HepG2 (cell line): ENCODE results near the gene TTC8. TPM values are rescaled to one million over a fixed set of nuclear protein-coding genes. Genes with fewer than 3 reads are reported as not detected.

ENCODE experiments used
- ATAC-seq: fragments of 200-7000 bp; cut with Tn5 transposase; 3 replicates; pipeline ENCODE4 v1.9.1; 2020; ENCODE audit warnings: mild to moderate bottlenecking, moderate library complexity
- BruUV-seq: library from RNA; stranded (reverse); fragments of 400-500 nt; replicated peaks from 2 replicates; lab custom pipeline; 2021; lab: Mats Ljungman, UMichigan
- CTCF ChIA-PET: fragments of 300-600 bp; formaldehyde crosslinking; extraction: SDS; loops from one replicate; lab custom pipeline; 2021; ENCODE audit warnings: low total read pairs, inconsistent platforms, low intra/inter-chr PET ratio; lab: Yijun Ruan, JAX
- POLR2A ChIA-PET: fragments of 350-600 bp; sonication (Branson Sonifier 250); formaldehyde crosslinking; loops from one replicate; lab custom pipeline; 2020; ENCODE audit warnings: antibody characterized with exemption, inconsistent platforms; lab: Yijun Ruan, JAX
- DNase-seq: peaks from one replicate; pipeline ENCODE4 v3.0.0-alpha.2; 2015; ENCODE audit warnings: low spot score
- FAIRE-seq: peaks from 3 replicates; lab custom pipeline; 2011; peaks lifted over from hg19 to GRCh38; lab: Jason Lieb, UNC
- H2AFZ ChIP-seq: one replicate; pipeline ENCODE4 v1.6.1; 2011; ENCODE audit warnings: low read length, inconsistent platforms
- H3K27ac ChIP-seq: fragments of 300-600 bp; 3 replicates; pipeline ENCODE4 v1.8.0; 2011; ENCODE audit warnings: mixed run types, mild to moderate bottlenecking, mixed read lengths, low read length, inconsistent platforms; ENCODE audit not compliant: insufficient read depth; ENCODE audit errors: extremely low read length
- H3K27me3 ChIP-seq, 2 experiments: fragments of 200-600 bp in 1 of 2; 2 replicates in 1 of 2; 3 replicates in 1 of 2; pipeline versions ENCODE4 v1.6.0 to v1.8.0; 2011; ENCODE audit warnings: low read length in 2 of 2, mild to moderate bottlenecking in 2 of 2, moderate library complexity in 2 of 2, inconsistent platforms in 1 of 2; ENCODE audit not compliant: insufficient read depth in 2 of 2, control insufficient read depth in 1 of 2
- H3K36me3 ChIP-seq, 2 experiments: fragments of 200-600 bp in 1 of 2; replicated peaks in 1 of 2; 2 replicates in 1 of 2; 3 replicates in 1 of 2; pipeline versions ENCODE4 v1.5.1 to v1.8.0; 2011; ENCODE audit warnings: low read length in 2 of 2, inconsistent platforms in 1 of 2; ENCODE audit not compliant: insufficient read depth in 2 of 2, control insufficient read depth in 1 of 2
- H3K4me1 ChIP-seq: 2 replicates; pipeline ENCODE4 v1.5.1; 2012; ENCODE audit warnings: low read length, inconsistent platforms; ENCODE audit not compliant: insufficient read depth
- H3K4me2 ChIP-seq: 2 replicates; pipeline ENCODE4 v1.6.0; 2011; ENCODE audit warnings: low read depth, low read length, inconsistent platforms
- H3K4me3 ChIP-seq, 3 experiments: fragments of 200-600 bp in 1 of 3; sonication (generic), shearing (Covaris generic) in 1 of 3; replicated peaks in 1 of 3; 2 replicates each; pipeline ENCODE4 v1.5.1; 2011 to 2016; ENCODE audit warnings: low read length in 3 of 3, inconsistent platforms in 2 of 3, low read depth in 2 of 3, mild to moderate bottlenecking in 2 of 3, control low read depth in 1 of 3, mixed read lengths in 1 of 3; ENCODE audit not compliant: insufficient read depth in 1 of 3
- H3K79me2 ChIP-seq: one replicate; pipeline ENCODE4 v1.6.1; 2011; ENCODE audit warnings: low read length, inconsistent platforms; ENCODE audit not compliant: insufficient read depth
- H3K9ac ChIP-seq: 2 replicates; pipeline ENCODE4 v1.6.0; 2011; ENCODE audit warnings: mild to moderate bottlenecking, low read depth, low read length, inconsistent platforms; ENCODE audit not compliant: insufficient read depth
- H3K9me3 ChIP-seq: 2 replicates; pipeline ENCODE4 v1.5.1; 2012; ENCODE audit warnings: mild to moderate bottlenecking, low read length
- H4K20me1 ChIP-seq: 2 replicates; pipeline ENCODE4 v1.6.0; 2011; ENCODE audit warnings: inconsistent platforms, mild to moderate bottlenecking, low read length, moderate library complexity; ENCODE audit not compliant: insufficient read depth
- KLF13 ChIP-seq: sonication (generic); formaldehyde crosslinking; IDR thresholded peaks from 2 replicates; pipeline ENCODE4 v1.4.0; 2020; ENCODE audit warnings: mild to moderate bottlenecking, missing genetic modification reagents
- NFE2L2 ChIP-seq: fragments of 150-350 bp; IDR thresholded peaks from 2 replicates; pipeline ENCODE4 v1.6.1; 2014; ENCODE audit warnings: low read length
- TEAD3 ChIP-seq: optimal IDR thresholded peaks from 2 replicates; pipeline ENCODE3; 2016; ENCODE audit warnings: borderline replicate concordance
- ZMYM4 ChIP-seq: sonication (generic); formaldehyde crosslinking; IDR thresholded peaks from 2 replicates; pipeline ENCODE4 v1.8.1; 2023; ENCODE audit warnings: mild to moderate bottlenecking, missing genetic modification reagents
- ZNF335 ChIP-seq: sonication (generic); formaldehyde crosslinking; IDR thresholded peaks from 2 replicates; pipeline ENCODE4 v1.4.0; 2020; ENCODE audit warnings: missing genetic modification reagents
- WGBS: methylation state at CpG from one replicate; pipeline ENCODE4 v1.1.6; 2017; ENCODE audit warnings: low lambda C conversion rate; 5-methylcytosine and 5-hydroxymethylcytosine counted together
- in situ Hi-C: cut with HindIII; loops from 2 replicates; pipeline ENCODE4 v1.10.0; 2017; ENCODE audit warnings: low pct_unique_long_range_greater_than_20kb; ENCODE audit not compliant: extremely low pct_ligation_motif_present
- intact Hi-C: fragments of 100-400 bp; cut with micrococcal nuclease; formaldehyde crosslinking; loops from one replicate; pipeline ENCODE4 v1.10.0; 2022; ENCODE audit not compliant: unreplicated experiment
- polyA plus RNA-seq, 8 experiments: library from polyadenylated mRNA; depleted of rRNA in 3 of 8; stranded (reverse) in 7 of 8; unstranded in 1 of 8; fragments of >200 nt; fragmentation: Illumina TruSeq in 4 of 8; extraction: Trizol in 4 of 8; gene quantifications; 2 replicates each; pipeline versions ENCODE4 v1.2.1 to v1.2.3, GENCODE V29; 2011 to 2016; ENCODE audit warnings: low read depth in 4 of 8, missing spikeins in 1 of 8, mixed read lengths in 1 of 8; ENCODE audit not compliant: insufficient read depth in 1 of 8
- total RNA-seq, 5 experiments: library from RNA; depleted of rRNA; stranded (reverse); fragments of >200 nt; fragmentation: Illumina TruSeq; extraction: Trizol; gene quantifications; 2 replicates each; pipeline ENCODE4 v1.2.3, GENCODE V29; 2016; ENCODE audit warnings: low read depth in 1 of 5
- TF ChIP-seq, protein P1 (sequence below): sonication (generic); formaldehyde crosslinking; conservative IDR thresholded peaks from 2 replicates; pipeline ENCODE4 v1.8.0; 2022; ENCODE audit warnings: missing genetic modification reagents
- TF ChIP-seq, protein P2 (sequence below): sonication (generic); formaldehyde crosslinking; IDR thresholded peaks from 2 replicates; pipeline ENCODE4 v1.8.1; 2023; ENCODE audit warnings: mild to moderate bottlenecking, missing genetic modification reagents

Gene TTC8
- total and polyA plus RNA-seq, 2 of the 13 experiments (the other 11 are each of a cell fraction or from before 2014, with no cell fraction given): 13.8 to 15.2 TPM

DNA sequence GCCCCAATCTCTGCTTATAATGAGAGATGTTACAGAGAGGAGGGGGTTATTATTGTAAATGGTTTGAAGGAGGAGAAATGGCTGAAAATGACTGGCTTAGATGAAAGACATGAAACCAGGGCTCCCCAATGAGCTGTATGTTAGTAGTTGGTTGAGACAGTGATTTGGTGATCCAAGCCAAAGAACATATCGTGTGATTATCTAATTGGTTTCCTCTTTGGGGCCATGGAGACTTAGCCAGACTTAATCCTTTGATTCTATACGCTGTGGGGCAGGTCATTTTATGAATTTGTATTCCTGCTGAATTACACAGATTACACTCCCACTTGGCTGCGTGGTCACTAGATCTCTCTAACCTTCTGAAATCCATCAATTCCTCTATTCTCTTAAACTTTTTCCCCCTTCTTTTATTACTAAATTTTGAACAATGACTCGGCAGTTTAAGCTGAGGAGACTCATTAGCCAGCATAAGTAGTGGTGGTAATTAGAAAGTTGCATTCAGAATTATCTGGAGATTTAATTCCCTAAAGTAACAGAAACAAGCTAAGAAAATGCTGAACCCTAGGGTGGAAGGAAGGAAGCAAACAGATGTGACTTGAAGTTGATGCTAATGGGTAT lies 5.3 kb downstream of the TTC8 start:
- intact Hi-C loops: loop anchor here (10.0 kb wide), 1 partner anchor 1955 kb away; no protein-coding TSS in a partner anchor
- FAIRE-seq: no peak
- no peak for TF ChIP-seq KLF13 (CRISPR knock-in tag)
- TF ChIP-seq, protein P1, sequence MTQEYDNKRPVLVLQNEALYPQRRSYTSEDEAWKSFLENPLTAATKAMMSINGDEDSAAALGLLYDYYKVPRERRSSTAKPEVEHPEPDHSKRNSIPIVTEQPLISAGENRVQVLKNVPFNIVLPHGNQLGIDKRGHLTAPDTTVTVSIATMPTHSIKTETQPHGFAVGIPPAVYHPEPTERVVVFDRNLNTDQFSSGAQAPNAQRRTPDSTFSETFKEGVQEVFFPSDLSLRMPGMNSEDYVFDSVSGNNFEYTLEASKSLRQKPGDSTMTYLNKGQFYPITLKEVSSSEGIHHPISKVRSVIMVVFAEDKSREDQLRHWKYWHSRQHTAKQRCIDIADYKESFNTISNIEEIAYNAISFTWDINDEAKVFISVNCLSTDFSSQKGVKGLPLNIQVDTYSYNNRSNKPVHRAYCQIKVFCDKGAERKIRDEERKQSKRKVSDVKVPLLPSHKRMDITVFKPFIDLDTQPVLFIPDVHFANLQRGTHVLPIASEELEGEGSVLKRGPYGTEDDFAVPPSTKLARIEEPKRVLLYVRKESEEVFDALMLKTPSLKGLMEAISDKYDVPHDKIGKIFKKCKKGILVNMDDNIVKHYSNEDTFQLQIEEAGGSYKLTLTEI: no peak
- TF ChIP-seq TEAD3 (CRISPR knock-in tag): no peak
- TF ChIP-seq ZNF335 (CRISPR knock-in tag): peak; percentile 6; the same call in 1 of the 2 replicates
- TF ChIP-seq, protein P2, sequence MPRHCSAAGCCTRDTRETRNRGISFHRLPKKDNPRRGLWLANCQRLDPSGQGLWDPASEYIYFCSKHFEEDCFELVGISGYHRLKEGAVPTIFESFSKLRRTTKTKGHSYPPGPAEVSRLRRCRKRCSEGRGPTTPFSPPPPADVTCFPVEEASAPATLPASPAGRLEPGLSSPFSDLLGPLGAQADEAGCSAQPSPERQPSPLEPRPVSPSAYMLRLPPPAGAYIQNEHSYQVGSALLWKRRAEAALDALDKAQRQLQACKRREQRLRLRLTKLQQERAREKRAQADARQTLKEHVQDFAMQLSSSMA (CRISPR knock-in tag): no peak
- TF ChIP-seq ZMYM4 (CRISPR knock-in tag): no peak
- peak; percentile 91 for TF ChIP-seq NFE2L2
- TF ChIP-seq, all 625 proteins: peak for 2
- Histone ChIP-seq H3K4me1 (peaks cover 36% of the 10 kb centered on the region), H2AFZ (no peak overlapping the region), H3K36me3 (peaks cover 0 to 1% of the 10 kb centered on the region in 2 experiments; a peak in 1 of 5 replicates), H3K4me3 (no peak overlapping the region), H3K9ac (no peak overlapping the region), H4K20me1 (no peaks in the 10 kb centered on the region), H3K27me3 (no peaks in the 10 kb centered on the region), H3K9me3 (no peaks in the 10 kb centered on the region), H3K27ac (peak overlapping the region; percentile 29), H3K79me2 (peaks cover 9% of the 10 kb centered on the region), H3K4me2 (peak overlapping the region; percentile 28; the same call in 1 of the 2 replicates)
- CTCF ChIA-PET: no interaction called here
- POLR2A ChIA-PET: no interaction called here
- no TSS peak for BruUV-seq
- in situ Hi-C loops: no loop called here
- WGBS: 99% methylated on average over 4 of the region's 4 CpGs
- ATAC-seq: no peak
- DNase-seq: no peak
